Cerebellar nuclear complex (tissue), 1 donor: ENCODE measurements around the gene MAGEA11.
"Not testable (repeated sequence)": the region's sequence is repeated elsewhere in the genome, so short reads cannot be mapped to it uniquely, and the experiment has no call there.

Experiments used
- DNase-seq, 2 experiments: peaks; one replicate each; lab custom pipeline; 2025; lab: John Stamatoyannopoulos, UW

MAGEA11 gene, protein sequence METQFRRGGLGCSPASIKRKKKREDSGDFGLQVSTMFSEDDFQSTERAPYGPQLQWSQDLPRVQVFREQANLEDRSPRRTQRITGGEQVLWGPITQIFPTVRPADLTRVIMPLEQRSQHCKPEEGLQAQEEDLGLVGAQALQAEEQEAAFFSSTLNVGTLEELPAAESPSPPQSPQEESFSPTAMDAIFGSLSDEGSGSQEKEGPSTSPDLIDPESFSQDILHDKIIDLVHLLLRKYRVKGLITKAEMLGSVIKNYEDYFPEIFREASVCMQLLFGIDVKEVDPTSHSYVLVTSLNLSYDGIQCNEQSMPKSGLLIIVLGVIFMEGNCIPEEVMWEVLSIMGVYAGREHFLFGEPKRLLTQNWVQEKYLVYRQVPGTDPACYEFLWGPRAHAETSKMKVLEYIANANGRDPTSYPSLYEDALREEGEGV

DNA sequence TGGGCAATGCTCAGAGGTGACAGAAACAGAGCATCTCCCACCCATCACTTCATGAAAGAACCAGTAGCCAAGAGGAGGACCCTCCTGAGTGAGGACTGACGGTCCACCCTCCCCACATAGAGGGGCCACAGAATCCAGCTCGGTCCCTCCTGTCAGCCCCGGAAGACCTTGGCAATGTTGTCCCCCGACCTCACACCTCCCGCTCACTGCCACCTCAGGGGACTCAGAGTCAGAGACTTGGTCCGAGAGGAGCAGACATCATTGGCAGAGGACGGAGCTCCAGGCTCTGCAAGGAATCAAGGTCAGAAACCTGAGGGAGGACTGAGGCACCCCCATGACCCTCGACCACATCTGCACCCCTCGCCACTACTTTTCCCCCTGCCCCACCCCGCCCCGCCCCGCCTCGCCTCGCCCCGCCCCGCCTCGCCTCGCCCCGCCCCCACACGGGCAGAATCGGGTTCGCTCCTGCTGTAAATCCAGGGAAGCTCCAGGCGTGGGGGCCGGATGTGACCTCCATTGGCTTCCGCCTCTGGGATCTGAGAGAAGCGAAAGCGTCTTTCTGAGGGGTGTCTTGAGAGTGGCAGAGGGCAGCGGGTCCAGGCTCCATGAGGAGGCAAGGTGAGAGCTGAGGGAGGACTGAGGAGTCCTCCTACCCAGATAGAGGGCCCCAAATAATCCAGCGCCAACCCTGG lies at the start of gene MAGEA11:
Gene MAGEA11, plus strand, starts transcription at position 516 of the 692 bp plus-strand sequence. CDS start 1,100 bp downstream, outside the sequence.
- no peak for DNase-seq

DNA sequence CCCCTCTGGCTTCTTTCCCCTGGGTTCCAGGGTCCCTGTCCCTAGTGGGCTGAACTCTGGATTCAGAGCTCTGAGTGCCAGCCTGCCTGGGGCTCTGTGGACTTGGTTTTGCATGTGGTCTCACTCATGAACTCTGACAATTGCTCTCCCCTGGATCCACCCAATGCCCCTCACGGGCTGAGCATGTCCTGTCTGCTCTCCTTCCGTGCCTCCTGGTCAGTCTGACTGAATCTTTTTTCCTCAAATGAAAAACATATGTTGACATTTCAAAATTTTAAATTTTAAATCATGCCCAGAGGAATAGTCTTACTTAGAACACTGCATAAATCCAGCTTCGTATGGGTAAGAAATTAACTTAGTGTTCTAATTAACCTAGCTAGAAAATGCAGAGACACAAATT lies 36.8 kb upstream of the MAGEA11 start:
- DNase-seq: not testable (repeated sequence)

DNA sequence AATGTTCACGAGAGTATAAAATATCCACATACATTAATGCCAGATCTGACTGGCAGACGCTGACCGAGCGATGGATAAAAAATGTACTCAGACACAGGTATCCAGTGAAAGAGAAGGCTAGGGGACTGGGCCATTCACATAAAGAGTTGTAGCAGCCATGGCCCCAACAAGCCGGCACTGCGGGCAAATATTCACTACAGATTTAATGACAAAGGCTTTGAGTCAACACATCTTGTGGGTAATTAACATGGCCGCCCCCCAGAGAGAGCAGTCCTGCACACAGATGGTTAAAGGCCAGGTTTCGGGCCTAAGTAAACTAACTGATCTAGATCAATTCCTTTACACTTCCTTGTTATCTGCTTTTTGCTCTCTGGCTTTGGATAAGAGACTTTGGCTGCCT lies 36.3 kb upstream of the MAGEA11 start:
- not testable (repeated sequence) for DNase-seq

DNA sequence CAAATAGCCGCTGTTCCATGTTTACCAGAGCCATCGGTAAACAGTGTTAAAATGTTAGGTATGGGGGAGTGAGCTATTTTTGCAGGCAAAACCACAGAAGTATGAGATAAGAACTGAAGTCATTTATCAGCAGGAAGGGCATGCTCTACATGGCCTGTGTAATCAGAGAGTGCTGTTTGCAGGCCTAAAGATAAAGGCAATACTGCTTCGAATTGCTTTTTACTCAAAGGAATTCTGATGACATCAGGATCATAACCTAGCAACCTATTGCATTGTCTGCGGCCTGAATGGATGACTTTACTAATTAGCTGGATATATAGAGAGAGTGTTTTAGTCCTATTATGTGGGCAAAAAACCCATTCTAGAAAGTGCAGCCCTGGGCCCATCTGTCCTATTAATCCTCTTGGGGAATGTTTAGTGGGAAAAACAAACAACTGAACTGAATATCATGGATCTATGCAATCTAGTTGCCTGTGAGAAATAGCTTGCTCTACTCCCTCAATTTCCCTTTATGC lies 32.6 kb upstream of the MAGEA11 start:
- DNase-seq: not testable (repeated sequence)

DNA sequence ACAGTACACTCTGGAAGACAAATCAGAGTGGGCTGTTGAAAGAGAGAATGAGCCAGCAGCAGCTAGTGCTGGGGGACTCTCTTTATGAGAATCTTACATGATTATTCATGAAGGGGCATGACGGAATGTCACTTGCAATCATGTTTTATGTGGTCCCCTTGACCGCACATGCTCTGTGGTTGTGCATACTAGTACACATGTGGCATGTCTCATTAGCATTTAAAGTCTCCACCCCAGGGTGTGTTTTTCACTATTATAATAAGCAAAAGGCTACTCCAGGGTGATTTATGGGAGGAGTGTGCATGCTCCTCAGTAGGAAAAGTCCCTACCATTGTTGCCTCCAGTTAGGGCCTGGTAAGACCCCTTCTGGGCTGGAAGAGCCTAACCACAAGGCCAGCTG lies 30.7 kb upstream of the MAGEA11 start:
- DNase-seq: no peak

DNA sequence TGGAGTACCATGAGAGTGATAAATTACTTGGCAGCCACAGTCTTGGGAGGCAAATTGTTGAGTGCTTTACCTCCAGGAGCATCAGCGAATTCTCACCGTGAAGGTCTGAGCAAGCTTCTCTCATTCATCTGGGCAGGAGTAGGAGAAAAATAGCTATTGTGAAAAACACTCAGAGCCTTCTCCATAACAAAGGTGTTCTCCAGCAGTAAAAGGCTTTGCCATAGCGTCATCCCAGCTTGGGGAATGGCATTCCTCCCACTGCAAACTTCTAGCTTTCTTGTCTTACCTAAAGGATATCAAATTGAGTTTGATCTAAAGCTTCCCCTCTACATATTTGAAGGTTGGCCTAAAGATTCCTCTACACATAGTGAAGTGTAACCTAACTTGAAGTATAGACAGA lies 29.8 kb upstream of the MAGEA11 start:
- DNase-seq: no peak

DNA sequence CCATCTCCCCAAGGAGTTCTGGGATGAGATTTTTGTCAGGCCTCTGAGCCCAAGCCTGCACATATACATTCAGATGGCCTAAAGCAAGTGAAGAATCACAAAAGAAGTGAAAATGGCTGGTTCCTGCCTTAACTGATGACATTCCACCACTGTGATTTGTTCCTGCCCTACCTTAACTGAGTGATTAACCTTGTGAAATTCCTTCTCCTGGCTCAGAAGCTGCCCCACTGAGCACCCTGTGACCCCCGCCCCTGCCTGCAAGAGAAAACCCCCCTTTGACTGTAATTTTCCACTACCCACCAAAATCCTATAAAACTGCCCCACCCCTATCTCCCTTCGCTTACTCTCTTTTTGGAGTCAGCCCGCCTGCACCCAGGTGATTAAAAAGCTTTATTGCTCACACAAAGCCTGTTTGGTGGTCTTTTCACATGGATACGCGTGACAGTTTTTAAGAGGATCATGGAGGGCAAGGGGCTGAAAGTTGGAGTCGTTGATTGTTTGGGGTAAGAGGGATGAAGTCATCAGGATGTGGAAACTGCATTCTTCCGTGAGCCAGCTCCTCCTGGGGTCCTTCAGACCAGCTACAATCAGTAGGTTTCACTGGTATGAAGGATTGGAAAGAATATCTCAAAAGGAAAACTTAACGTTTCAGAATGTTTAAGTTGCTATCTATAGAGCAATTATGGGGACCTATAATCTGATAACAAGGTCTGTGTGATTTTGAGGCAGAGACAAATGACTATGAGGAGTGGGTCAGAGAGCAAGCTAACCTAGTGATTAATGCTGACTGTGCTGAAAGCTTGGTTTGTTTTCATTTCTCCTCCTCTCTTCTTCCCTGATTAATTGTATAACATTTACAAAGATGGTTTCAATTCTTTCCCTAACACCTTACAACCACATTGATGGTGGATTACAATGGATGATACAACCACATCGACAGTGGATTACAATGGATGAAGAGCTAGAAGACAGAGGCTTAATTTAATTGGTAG lies 28.6 kb upstream of the MAGEA11 start:
- no peak for DNase-seq

DNA sequence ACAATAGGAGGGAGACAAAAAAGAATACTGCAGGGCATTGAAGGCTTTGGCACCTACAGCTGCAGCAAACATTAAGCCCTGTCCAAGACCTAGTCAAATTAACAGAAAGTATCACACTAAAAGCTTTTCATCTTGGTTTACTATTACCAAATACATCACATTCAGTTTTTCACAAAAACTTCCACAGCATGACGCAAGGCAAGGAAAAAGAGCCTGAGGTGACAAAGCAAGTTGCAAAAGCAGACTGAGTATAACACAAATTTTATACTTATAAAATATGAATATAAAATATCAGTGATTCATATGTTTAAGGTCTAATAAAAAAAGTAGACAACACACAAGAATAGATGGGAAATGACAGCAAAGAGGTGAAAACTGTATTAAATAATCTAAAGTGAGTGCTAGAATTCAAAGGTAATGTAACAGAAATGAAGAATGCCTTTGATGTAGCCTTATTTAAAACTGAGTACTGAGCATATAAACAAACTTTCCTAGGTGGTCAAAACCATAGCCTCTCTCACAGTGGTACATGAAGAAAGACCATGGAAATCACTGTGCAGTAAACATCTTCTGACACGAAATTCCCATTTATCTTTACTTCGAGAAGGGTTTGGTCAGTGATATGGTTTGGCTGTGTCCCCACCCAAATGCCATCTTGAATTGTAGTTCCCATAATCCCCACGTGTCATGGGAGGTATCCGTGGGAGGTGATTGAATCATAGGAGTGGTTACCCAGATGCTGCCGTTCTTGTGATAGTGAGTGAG lies 27.7 kb upstream of the MAGEA11 start:
- no peak for DNase-seq

DNA sequence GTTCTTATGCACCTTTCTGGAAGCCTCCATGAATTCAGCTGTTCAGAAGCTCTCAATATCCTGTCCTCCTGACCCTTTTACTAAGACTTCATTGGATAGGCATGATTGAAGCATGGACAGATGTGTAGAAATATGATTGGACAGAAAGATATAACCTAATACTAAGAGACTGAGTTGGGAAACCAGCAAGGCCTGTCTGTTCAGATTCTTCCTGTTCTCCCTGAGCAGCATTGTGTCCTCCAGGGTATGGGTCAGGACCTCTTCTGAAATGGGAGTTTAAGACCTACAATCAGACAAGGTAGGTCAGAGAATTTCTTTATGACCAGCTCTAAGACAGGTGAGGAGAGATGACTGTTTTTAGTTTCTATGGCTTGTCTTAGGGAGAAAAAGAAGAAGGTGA lies 23.9 kb upstream of the MAGEA11 start:
- DNase-seq: no peak

DNA sequence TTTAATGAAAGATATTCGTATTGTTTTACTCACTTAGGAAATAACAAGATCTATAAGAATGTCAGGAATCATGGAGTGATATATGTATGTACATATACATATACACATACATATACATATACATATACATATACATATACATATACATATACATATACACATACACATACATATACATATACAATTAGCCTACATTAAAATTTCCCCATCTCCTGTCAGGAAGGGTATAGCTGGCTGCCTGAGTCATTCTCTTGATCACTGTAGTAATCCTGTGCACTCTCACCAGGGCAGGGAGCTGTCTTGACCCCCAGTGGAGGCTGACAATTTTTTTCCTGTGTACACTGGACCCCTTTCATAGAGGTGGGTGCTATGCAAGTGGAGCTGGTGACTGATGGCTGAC lies 23.3 kb upstream of the MAGEA11 start:
- DNase-seq: no peak

DNA sequence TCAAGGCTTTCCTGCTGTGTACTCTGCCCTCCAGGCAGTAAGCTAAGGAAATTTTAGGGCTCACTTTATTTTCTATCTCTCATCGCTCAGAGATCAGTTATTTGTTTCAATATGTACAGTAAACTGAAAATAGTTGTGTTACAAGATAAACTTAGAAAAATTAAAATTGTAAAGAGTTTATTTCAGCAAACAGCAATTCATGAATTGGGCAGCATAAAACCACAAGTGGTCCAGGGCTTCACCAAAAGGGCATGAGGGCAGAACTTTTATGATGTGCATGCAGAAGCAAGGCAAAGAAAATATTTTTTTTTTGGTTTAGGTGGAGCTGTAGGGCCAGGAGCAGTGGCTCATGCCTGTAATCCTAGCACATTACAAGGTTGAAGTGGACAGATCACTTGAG lies 20.1 kb upstream of the MAGEA11 start:
- DNase-seq: no peak

DNA sequence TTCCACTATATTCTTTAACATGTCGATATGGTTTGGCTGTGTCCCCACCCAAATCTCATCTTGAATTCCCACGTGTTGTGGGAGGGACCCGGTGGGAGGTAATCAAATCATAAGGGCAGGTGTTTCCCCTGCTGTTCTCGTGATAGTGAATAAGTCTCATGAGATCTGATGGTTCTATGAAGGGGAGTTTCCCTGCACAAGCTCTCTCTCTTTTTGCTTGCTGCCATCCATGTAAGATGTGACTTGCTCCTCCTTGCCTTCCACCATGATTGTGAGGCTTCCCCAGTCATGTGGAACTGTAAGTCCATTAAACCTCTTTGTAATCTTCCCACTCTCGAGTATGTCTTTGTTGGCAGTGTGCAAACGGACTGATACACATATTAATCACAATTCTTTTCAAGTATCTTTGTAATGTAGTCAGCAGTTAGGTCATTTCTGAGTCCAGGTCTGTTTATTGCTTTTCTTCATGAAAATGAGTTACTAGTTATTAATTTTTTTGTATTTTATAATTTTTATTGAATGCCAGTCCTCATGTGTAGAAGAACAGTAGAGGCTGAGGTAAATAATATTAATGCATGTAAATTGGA lies 19.1 kb upstream of the MAGEA11 start:
- not testable (repeated sequence) for DNase-seq

DNA sequence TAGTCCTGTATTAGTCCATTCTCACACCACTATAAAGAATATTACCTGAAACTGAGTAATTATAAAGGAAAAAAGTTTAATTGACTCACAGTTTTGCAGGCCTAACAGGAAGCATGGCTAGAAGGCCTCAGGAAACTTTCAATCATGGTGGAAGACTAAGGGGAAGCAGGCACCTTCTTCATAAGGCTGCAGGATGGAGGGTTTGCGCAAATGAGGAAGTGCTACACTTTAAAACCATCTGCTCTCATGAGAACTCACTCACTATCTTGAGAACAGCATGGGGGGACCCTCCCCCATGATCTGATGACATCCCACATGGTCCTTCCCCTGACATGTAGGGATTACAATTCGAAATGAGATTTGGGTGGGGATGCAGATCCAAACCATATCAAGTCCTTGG lies 12.1 kb upstream of the MAGEA11 start:
- DNase-seq: no peak

DNA sequence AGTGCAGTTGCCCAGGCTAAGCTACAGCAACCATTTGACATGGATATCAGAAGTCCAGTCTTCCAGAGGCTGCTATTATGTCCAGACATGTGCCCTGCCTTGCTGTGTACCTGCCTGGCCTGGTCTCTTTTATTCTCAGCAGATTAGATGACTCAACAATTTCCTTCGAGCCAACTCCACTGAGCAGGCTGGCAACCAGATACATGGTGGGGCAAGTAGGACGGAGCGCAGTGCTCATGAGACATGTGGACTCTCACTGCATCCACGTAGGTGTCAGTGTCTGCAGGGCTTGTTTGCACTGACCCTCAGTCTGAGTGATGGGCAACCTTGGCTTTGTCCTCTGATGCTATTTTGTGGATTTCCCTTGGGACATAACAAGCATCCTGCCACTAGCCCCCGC lies 7.2 kb upstream of the MAGEA11 start:
- no peak for DNase-seq

DNA sequence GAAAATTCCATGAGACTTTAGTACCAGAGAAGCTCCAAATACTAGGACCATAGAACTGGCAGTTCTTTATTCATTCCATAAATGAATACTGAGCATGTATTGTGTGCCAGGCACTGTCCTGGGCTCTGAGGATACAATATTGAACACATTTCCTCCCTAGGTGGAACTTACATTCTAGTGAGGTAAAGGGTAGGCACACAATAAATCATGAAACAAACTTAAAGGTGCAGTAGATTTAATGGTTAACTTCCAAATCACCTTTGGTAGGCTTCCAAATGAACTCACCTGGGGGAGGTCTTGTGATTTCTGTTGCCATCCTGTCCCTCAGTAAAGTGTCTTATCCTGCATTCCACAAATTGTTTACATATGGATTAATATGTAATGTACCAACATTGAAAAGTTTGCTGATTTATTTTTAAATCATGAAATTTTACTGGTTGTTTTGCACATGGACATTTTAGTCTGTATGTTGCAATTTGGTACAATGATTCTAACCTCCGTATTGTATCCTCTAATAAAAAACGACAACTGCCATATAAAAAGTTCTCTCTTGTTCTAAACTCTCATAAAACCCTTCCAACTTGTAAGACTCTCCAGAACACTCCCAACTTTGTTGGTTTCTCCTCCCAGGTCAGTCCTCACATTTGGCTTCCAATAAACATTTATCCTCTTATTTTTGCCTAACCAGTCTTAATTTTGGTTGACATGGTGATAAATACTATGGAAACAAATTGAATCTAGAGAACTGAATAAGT lies 4.5 kb upstream of the MAGEA11 start:
- DNase-seq: no peak

DNA sequence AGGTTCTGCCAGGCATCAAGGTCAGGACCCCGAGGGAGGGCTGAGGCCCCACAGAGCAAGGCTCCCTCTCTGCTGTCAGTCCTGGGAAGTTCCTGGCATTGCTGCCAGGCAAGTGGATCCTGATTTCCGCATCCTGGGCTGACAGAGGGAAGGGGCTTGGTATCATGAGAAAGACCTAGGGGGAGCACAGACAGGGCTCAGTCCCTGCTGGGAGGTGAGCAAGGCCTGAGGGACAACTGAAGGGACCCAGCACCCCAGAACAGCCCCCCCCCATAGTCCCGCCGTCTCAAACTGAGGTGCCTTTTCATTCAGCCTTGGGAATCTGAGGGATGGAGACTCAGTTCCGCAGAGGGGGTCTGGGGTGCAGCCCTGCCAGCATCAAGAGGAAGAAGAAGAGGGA lies 971 bp downstream of the MAGEA11 start:
- DNase-seq: no peak

DNA sequence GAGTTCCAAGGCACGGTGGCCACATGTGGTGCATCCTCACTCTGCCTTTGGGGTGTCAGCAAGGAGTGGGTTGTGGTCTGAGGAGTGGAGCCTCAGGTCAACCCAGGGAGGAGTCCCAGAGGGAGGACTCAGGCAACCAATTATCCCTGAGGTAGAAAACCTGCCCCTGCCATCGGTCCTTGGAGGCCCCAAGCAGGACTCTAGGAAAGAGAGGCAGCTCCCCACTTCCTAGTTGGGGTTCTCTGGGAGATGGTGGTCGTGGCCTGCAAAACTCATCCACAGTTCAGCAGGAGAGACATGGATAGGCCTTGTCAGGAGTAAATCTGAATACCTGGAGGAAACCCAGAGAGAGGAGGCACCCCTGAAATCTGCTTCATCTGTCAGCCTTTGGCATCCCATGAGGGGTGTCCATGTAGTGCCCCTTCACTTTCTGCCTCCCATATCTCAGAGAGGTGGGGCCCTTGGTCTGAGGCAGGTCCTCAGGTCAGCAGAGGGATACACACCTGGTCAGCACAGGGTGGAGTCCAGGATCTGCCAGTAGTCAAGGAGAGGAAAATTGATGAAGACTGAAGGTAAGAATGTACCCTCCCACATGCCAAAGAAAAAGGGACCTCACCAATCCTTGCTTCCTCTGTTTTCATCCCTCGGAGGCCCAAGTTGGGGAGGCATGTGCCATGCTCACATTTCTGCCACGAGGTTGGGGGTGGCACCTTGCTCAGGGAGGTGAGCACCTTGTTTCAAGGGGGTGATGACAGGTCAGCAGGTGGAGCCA lies 1.6 kb downstream of the MAGEA11 start:
- DNase-seq: no peak

DNA sequence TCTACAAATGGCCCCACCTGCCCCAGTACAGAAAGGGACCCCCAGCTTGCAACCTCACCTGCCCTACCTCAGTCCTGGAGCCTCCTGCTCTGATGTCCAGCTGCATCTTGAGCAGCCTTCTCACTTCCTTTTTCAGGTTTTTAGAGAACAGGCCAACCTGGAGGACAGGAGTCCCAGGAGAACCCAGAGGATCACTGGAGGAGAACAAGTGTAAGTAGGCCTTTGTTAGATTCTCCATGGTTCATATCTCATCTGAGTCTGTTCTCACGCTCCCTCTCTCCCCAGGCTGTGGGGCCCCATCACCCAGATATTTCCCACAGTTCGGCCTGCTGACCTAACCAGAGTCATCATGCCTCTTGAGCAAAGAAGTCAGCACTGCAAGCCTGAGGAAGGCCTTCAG lies 3.6 kb downstream of the MAGEA11 start:
- DNase-seq: no peak

DNA sequence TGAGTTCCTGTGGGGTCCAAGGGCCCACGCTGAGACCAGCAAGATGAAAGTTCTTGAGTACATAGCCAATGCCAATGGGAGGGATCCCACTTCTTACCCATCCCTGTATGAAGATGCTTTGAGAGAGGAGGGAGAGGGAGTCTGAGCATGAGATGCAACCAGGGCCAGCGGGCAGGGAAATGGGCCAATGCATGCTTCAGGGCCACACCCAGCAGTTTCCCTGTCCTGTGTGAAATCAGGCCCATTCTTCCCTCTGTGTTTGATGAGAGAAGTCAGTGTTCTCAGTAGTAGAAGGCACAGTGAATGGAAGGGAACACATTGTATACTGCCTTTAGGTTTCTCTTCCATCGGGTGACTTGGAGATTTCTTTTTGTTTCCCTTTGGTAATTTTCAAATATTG lies 4.8 kb downstream of the MAGEA11 start:
- no peak for DNase-seq
